ENCODE measurements around the gene JAM3.
"Not testable (repeated sequence)": the region's sequence is repeated elsewhere in the genome, so short reads cannot be mapped to it uniquely, and the experiment has no call there.

The JAM3 gene

GRCh38 chr11:134074346-134074745 lies 5.5 kb downstream of the JAM3 start:
- TF ChIP-seq CTCF (IDR thresholded peaks at IDR 0.05; ENCODE audit: low read depth, low read length), result no peak
- Histone ChIP-seq H3K36me3 (peaks cover 7% of the 10 kb centered on the region), H3K9me3 (ENCODE audit: severe bottlenecking) (no peaks in the 10 kb centered on the region), H3K27me3 (ENCODE audit: insufficient read depth, low read depth, severe bottlenecking) (no peaks in the 10 kb centered on the region), H3K27ac (no peak overlapping the region), H3K4me3 (ENCODE audit: low read depth, low read length) (no peak overlapping the region)
- DNase-seq, result no peak

- no peak overlapping the region for H3K4me3 ChIP-seq (ENCODE audit: low read depth, low read length)
- no peaks in the 10 kb centered on the region for H3K27me3 ChIP-seq (ENCODE audit: insufficient read depth, low read depth, severe bottlenecking)
- no peak overlapping the region for H3K27ac ChIP-seq
- H3K9me3 ChIP-seq (ENCODE audit: severe bottlenecking), result no peaks in the 10 kb centered on the region
- TF ChIP-seq CTCF (IDR thresholded peaks at IDR 0.05; ENCODE audit: low read depth, low read length), result no peak
- DNase-seq, result no peak
- H3K36me3 ChIP-seq, result peaks cover 7% of the 10 kb centered on the region
Observed at GRCh38 chr11:134074766-134075165, 5.9 kb downstream of the JAM3 start.

GRCh38 chr11:134079317-134079716 lies 10.4 kb downstream of the JAM3 start:
- Histone ChIP-seq H3K9me3 (ENCODE audit: severe bottlenecking) (peaks cover 6% of the 10 kb centered on the region), H3K27me3 (ENCODE audit: insufficient read depth, low read depth, severe bottlenecking) (no peaks in the 10 kb centered on the region), H3K36me3 (peaks cover 18% of the 10 kb centered on the region), H3K4me3 (ENCODE audit: low read depth, low read length) (no peak overlapping the region), H3K27ac (no peak overlapping the region)
- no peak for TF ChIP-seq CTCF (IDR thresholded peaks at IDR 0.05; ENCODE audit: low read depth, low read length)
- DNase-seq, result no peak

GRCh38 chr11:134081258-134081657 lies 12.4 kb downstream of the JAM3 start:
- H3K27me3 ChIP-seq (ENCODE audit: insufficient read depth, low read depth, severe bottlenecking); DNase-seq; H3K9me3 ChIP-seq (ENCODE audit: severe bottlenecking); H3K4me3 ChIP-seq (ENCODE audit: low read depth, low read length); H3K27ac ChIP-seq: not testable (repeated sequence)
- H3K36me3 ChIP-seq, result peaks cover 18% of the 10 kb centered on the region

GRCh38 chr11:134082990-134083389 lies 14.1 kb downstream of the JAM3 start:
- no peak overlapping the region for H3K27ac ChIP-seq
- no peak for DNase-seq
- H3K36me3 ChIP-seq, result peaks cover 18% of the 10 kb centered on the region
- peaks cover 6% of the 10 kb centered on the region for H3K9me3 ChIP-seq (ENCODE audit: severe bottlenecking)
- no peak for TF ChIP-seq CTCF (IDR thresholded peaks at IDR 0.05; ENCODE audit: low read depth, low read length)
- no peak overlapping the region for H3K4me3 ChIP-seq (ENCODE audit: low read depth, low read length)
- no peaks in the 10 kb centered on the region for H3K27me3 ChIP-seq (ENCODE audit: insufficient read depth, low read depth, severe bottlenecking)

GRCh38 chr11:134086376-134086775 lies 17.5 kb downstream of the JAM3 start:
- Histone ChIP-seq H3K27me3 (ENCODE audit: insufficient read depth, low read depth, severe bottlenecking) (no peaks in the 10 kb centered on the region), H3K9me3 (ENCODE audit: severe bottlenecking) (peaks cover 3% of the 10 kb centered on the region), H3K27ac (no peak overlapping the region), H3K36me3 (peaks cover 12% of the 10 kb centered on the region), H3K4me3 (ENCODE audit: low read depth, low read length) (no peak overlapping the region)
- no peak for TF ChIP-seq CTCF (IDR thresholded peaks at IDR 0.05; ENCODE audit: low read depth, low read length)
- DNase-seq, result no peak

GRCh38 chr11:134092006-134092405 lies 23.1 kb downstream of the JAM3 start:
- not testable (repeated sequence) for H3K36me3 ChIP-seq; H3K9me3 ChIP-seq (ENCODE audit: severe bottlenecking); H3K27ac ChIP-seq; DNase-seq; H3K27me3 ChIP-seq (ENCODE audit: insufficient read depth, low read depth, severe bottlenecking); H3K4me3 ChIP-seq (ENCODE audit: low read depth, low read length)
